ENCODE measurements around the gene ANK3. TPM values are rescaled to one million over a fixed set of nuclear protein-coding genes. Genes with fewer than 3 reads are reported as not detected.

ANK3 gene
- total RNA-seq, 1 experiment from 2014 or later = 15.3 TPM

- intact Hi-C loops (cut with micrococcal nuclease) = loop anchor here (5.0 kb wide), 1 partner anchor 93 kb away; no protein-coding TSS in a partner anchor
- POLR2A ChIA-PET = no interaction called here
Measured at GRCh38 chr10:60339757-60340156, 49.9 kb downstream of the ANK3 start.

More at GRCh38 chr10:60339757-60340156, 49.9 kb downstream of the ANK3 start:
- ChIA-PET CTCF (no interaction called here), RAD21 (ENCODE audit: low non-redundant PET in 1 of 2, low total read pairs in 2 of 2, uncharacterized antibody in 2 of 2, unreplicated experiment in 2 of 2) (no interaction called here)
- no TSS peak for BruUV-seq (replicated peaks)
- no peak for TF ChIP-seq POLR2A (IDR thresholded peaks at IDR 0.05; ENCODE audit: borderline replicate concordance, extremely low read depth, insufficient read depth, insufficient read length)
- TF ChIP-seq POLR2AphosphoS5 (IDR thresholded peaks at IDR 0.05; ENCODE audit: low read depth, low read length) = no peak
- no peak for TF ChIP-seq TCF7L2 (IDR thresholded peaks at IDR 0.05; ENCODE audit: borderline replicate concordance, extremely low read depth, insufficient read depth, insufficient read length)
- TF ChIP-seq ELF1 (IDR thresholded peaks at IDR 0.05; ENCODE audit: borderline replicate concordance, low read depth) = no peak
- no peak for TF ChIP-seq CBX3 (IDR thresholded peaks at IDR 0.05; ENCODE audit: low read depth)
- TF ChIP-seq EZH2 (IDR thresholded peaks at IDR 0.05) = no peak
- TF ChIP-seq ZNF274 (IDR thresholded peaks at IDR 0.05; ENCODE audit: low read depth, low read length) = no peak
- no peak for TF ChIP-seq SP1 (IDR thresholded peaks at IDR 0.05; ENCODE audit: low read depth)
- no peak for TF ChIP-seq MAX (IDR thresholded peaks at IDR 0.05)
- no peak for TF ChIP-seq ZBTB33 (IDR thresholded peaks at IDR 0.05; ENCODE audit: extremely low read depth, insufficient replicate concordance, low read length)
- TF ChIP-seq EGR1 (IDR thresholded peaks at IDR 0.05; ENCODE audit: low read depth) = no peak
- TF ChIP-seq RAD21 (IDR thresholded peaks at IDR 0.05; ENCODE audit: low read depth) = no peak
- no peak for TF ChIP-seq CTCF (IDR thresholded peaks at IDR 0.05 in 2 of 3, conservative IDR thresholded peaks at IDR 0.05 in 1 of 3; ENCODE audit: borderline replicate concordance in 1 of 3, insufficient read depth in 1 of 3, low read depth in 2 of 3, low read length in 2 of 3)
- no peak for TF ChIP-seq SIN3A (IDR thresholded peaks at IDR 0.05; ENCODE audit: low read depth)
- TF ChIP-seq JUND (IDR thresholded peaks at IDR 0.05) = no peak
- H3K9me2 ChIP-seq (ENCODE audit: insufficient read depth) = no peaks in the 10 kb centered on the region
- H3K9ac ChIP-seq (ENCODE audit: low read length) = no peak overlapping the region
- no peaks in the 10 kb centered on the region for H3K36me3 ChIP-seq (ENCODE audit: control insufficient read depth in 1 of 2, insufficient read depth in 2 of 2, low read length in 2 of 2)
- no peaks in the 10 kb centered on the region for H3K79me2 ChIP-seq (ENCODE audit: insufficient read depth, low read length)
- H3K4me1 ChIP-seq (ENCODE audit: control insufficient read depth in 1 of 2, insufficient read depth in 2 of 2, low read length in 2 of 2) = no peaks in the 10 kb centered on the region
- no peak overlapping the region for H3K4me3 ChIP-seq (replicated peaks in 1 of 2; ENCODE audit: low read depth in 1 of 2, low read length in 2 of 2)
- H3K27ac ChIP-seq (ENCODE audit: low read depth, low read length) = no peak overlapping the region
- no peak overlapping the region for H2AFZ ChIP-seq (ENCODE audit: low read depth, low read length, poor library complexity, severe bottlenecking)
- ATAC-seq (no peak), DNase-seq (ENCODE audit: low read depth, low spot score) (no peak)
- no peaks in the 10 kb centered on the region for H4K20me1 ChIP-seq (ENCODE audit: insufficient read depth)
- no peak overlapping the region for H3K4me2 ChIP-seq (ENCODE audit: low read length)
- H3K9me3 ChIP-seq (ENCODE audit: control insufficient read depth in 1 of 2, insufficient read depth in 1 of 2, low read depth in 1 of 2, low read length in 2 of 2) = no peaks in the 10 kb centered on the region
- H3K27me3 ChIP-seq (ENCODE audit: insufficient read depth, low read length) = no peaks in the 10 kb centered on the region
